Measurements from ENCODE around the gene ZC3H18.

ZC3H18 gene

DNA sequence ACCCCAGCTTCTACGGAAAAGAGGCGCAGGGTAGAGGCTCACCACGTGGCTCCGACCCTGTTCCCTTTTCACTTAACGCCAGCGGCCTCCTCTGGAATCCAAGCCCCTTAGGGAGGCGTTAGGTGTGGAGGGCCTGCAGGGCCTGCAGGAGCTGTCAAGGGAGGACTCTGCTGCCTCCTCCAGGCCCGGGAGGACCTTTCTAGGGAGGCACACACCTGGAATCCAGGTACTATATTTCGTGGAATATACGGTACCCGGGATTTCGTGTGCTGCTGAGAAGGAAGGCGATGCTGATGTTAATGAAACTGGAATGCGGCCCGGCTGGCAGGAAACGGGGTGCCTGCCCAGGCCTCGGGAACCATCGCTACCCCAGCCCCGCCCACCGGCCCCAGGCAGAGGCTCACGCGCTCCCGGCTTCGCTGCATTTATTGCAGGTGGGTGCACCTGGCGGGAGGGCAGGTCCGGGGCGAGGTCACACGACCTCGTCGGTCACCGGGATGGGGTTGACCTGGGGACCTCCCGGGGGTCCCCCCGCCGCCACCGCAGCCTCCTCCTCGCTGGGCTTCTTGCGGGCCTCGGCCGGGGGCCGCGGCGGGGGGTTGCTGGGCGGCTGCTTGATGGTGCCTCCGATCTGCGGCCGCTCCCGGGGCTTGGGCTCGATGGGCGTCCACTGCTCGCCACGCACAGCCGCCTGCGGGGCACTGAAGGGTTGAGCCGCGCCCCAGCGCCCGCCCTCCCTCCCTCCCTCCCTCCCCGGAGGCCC is 72.9 kb downstream of the ZC3H18 start:
- no peak for DNase-seq

GRCh38 chr16:88643644-88643932 is 73.4 kb downstream of the ZC3H18 start:
- DNase-seq: no peak

GRCh38 chr16:88645455-88645854 is 75.3 kb downstream of the ZC3H18 start:
- DNase-seq: no peak

DNA sequence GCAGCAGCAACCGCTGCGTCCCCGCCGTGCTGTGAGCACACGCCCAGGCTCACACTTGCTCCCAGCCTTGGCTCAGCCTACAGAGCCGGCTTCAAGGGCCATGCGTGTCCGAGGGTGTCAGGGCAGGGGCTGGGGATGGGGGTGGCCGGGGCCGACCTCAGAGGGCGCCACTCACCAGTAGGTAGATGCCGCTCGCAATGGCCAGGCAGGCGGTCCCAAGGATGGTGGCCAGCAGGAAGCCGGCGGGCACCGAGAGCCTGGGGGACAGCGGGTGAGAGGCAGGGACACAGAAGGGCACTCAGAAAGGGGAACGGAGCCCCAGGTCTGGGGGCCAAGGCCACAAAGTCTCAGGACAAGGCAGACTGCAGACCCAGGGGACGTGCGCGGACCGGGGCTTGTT is 75.7 kb downstream of the ZC3H18 start:
- no peak for DNase-seq

DNA sequence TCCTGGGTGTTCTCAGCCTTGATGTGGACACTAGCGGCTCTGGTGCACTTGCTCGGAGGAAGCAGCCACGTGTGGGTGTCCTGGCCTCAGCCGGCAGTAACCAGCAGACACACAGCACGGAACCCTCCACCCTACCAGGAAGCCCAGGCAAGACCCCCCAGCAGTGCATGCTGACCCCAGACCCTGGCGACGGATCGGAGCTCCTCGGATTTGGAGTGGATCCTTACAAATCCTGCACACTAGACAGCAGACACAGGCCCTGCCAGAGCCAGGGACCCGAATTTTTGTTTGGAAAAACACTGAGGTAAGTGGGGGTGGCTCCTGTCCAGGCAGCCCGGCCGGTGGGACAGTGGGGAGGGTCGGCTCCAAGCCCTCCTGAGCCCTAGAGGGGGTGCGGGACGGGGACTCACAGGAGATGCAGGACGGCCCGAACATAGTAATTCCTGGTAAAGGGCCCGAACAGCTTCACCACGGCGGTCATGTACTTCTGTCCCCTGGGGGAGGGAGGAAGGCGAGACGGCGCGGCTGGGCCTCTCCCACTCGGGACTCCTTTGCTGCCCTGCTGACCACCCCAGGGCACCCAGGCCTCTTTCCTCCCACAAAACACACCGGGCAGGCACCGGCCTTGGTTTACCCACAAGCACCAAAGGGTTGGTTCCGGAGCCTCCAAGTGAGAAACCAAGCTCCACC is 76.3 kb downstream of the ZC3H18 start:
- DNase-seq: no peak

DNA sequence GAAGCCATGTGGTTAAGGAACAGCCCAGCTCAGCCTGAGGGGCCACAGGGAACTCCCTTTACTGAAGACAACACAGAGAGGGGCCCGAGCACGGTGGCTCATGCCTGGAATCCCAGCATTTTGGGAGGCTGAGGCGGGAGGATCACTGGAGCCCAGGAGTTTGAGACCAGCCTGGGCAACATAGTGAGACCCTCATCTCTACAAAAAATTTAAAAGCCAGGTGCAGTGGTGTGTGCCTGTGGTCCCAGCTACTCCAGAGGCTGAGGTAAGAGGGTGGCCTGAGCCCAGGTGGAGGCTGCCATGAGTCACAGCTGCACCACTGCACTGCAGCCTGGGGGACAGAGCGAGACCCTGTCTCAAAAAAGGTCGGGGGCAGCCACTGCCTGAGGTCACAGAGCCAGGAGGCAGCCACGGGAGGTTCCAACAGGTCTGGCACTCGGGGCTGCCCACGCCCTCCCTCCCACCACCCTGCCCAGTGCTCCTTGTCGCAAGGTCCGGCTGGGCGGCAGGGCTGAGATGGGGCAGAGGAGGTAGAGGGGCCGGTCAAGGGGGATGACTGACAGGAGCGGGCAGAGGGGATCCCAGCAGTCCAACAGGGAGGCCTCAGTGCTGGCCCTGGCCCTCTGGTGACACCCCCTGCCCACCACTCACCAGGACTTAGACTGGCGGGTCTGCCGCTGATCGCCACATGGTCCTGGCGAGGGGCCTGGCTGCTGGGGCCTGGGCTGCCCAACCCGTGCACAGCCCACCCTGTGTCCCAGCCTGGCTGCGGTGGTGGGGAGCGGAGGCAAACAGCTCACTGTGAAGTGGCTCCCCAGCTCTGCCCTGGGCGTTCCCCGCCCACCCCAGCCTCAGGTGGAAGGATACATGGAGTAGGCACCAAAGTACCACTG is 77.2 kb downstream of the ZC3H18 start:
- no peak for DNase-seq

- DNase-seq: no peak
These were observed 79.2 kb downstream of the ZC3H18 start for GRCh38 chr16:88649195-88649923.

DNA sequence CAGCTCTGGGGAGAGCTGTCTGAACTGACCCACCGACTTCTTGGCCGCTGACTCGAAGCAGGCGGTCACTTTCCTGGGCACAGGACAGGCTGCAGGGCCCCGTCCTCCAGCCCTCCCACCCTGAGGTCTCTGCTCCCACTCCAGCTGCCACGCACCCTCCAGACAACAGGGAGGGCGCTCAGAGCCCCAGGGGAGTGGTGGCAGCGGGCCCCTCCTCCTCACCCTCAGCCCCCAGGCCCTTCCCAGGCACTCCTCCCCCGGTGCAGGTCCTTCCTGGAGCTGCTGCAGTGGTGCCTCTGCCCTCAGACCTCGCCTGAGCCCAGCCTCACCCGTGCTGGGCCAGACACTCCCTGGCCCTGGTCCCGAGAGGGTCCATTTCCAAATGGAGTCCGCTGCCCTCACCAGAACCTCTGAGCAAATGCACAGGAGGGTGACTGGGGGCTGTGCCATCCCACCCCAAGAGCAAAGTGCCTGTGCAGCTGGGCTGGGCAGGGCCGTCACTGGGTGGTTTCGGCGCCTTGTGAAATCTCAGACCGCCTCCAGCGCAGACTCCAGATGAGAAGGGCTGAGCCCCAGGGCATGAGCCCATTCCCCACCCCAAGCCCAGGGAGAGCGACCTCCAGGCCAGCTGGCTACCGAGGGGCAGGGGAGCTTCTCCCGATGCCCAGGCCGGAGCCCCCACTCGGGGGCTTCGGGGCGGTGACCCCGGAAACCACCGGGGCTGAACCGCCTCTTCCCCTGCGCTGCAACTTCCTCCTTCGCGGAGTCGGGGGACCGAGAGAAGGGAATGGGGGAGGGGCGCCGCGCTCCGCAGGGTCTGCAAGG is 79.9 kb downstream of the ZC3H18 start:
- DNase-seq: no peak

DNA sequence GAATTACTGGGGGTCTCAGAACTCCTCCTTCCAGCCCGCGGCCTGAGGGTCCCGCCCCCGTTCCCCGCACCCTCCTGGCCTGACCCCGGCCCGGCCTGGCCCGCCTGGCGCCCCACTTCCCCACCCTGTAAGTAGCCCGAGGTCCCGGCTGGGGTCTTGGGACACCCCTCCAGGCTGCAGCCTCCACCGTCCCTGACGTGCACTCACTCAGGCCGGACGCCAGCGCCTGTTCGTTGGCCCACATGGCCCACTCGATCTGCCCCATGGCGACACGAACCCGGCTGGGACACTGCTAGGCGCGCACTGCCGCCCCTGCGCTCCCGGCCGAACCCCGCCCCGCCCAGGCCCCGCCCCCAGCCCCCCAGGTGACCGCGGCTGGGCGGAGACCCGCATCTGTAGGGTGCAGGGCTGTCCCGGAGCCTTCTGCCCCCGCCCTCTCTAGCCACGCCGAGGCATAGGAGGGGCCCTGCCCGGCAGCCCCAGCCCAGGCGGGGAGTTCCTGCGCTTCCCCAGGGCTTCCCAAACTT is 80.6 kb downstream of the ZC3H18 start, which contains the start of gene CYBA:
TSS of gene CYBA (minus strand) at position 305 of the 527 bp plus-strand sequence. CDS start at position 265, 40 bp downstream.
- peak; percentile 63 for DNase-seq

DNA sequence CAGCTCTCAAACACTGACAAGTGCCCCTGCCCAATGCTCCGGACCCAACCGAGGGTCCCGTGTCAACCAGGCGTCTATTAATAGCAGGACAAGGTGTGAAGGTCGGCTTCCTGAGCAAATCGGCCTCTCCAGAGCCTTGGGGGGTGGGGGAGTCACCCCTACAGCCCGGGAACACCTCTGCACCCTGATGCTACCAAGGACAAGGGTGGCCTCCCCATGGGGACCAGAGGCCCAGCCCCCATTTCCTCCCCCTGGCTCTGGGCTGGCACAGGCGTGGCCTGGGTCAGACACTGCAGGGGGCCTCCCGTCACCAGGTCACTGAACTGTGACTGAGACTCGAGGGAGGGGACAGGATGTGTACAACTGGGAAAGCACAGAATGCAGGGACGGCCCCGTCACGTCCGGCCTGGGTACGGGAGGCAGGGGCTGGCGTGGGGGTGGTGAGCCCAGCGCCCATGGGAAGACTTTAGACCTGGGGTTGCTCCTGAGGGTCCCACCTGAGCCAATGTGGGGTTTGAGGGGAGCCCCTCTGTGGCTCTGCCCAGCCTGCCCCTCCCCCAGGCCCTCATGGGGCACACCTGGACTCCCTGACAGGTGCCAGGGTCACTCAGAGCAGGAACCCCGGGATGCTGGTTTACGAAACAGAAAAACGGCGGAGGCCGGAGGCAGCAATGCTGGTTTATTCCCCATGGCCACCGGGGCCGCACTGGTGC is 81.2 kb downstream of the ZC3H18 start:
- peak; percentile 60 for DNase-seq

GRCh38 chr16:88651989-88652761 is 82.0 kb downstream of the ZC3H18 start:
- no peak for DNase-seq

- DNase-seq: no peak
These were observed 82.5 kb downstream of the ZC3H18 start for GRCh38 chr16:88652762-88653063.

DNA sequence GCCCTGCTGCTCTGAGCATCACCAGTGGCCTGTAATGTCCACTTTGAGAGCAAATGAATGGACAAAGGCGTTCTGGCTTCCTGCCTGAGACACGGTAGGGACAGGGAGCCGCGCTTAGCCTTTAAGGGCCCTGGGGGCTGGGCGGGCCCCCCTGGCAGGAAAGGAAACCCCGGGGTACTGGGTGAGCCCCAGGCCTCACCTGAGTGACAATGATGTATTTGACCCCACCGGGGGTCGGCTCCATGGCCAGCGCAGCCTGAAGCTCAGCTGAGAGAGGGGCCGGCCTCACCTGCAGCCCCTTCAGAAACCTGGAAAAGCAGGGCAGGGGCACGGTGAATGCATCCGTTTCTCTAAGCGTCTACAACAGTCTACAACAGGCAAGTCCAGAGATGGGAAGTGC is 82.9 kb downstream of the ZC3H18 start:
- no peak for DNase-seq

GRCh38 chr16:88653596-88654362 is 83.6 kb downstream of the ZC3H18 start:
- DNase-seq: no peak

DNA sequence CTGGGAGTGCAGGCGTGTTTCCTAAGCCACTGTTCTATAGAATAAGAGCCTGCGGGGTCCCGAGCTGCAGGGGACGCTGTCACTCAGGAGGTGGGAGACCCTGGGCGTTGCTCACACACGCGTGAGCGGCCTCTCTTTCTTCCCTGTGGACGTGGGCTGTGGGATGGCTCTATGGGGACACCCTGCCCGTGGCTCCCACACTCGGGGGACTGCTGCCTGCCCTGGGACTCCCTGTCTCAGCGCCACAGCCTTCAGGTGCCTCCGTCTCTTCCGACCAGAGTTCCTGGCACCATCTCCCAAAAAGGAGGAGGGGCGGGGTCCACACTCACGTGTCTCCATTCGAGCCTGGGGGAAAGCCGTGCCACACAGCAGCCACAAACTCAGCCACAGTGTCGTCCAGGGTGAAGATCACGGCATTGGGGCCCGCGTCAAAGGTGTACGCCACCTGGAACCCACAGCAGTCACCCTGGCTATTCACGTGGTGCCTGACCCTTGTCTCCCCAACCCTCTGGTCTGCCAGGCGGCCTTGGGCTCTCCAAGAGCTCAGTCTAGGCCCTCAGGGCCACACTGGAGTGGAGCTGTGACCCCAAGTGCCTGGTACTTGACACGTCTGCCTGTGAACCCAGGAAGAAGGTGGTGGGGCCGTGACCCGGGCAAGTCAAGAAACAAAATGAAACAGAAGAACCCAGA is 84.3 kb downstream of the ZC3H18 start:
- DNase-seq: no peak

GRCh38 chr16:88655053-88655732 is 85.0 kb downstream of the ZC3H18 start:
- no peak for DNase-seq

DNA sequence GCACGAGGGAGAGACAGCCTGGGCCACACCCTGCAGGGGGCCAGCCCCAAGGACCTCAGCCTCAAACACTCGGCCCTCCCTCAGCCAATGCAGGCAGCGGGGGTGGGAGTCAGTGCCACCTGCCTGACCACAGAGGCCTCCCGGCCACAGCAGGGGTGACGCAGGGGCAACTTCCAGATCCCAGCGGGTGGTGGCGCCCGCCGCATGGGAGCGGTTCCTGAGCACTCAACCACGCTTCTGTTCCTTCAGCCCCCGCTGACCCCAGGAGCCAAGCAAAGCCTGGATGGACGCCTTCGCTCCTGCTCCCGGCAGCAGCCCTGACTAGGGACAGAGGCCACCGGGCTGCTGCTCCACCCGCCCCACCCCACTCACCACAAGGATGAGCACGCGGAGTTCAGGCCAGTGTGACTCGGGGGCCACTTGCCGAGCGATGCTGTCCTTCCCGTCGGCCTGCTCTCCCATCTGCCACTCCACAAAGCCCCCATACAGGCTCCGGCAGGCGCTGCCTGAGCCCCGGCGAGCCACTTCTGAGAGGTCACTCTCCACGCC is 85.6 kb downstream of the ZC3H18 start:
- DNase-seq: no peak
